Globus pallidus (tissue), 1 donor: ENCODE data around the gene EBF4.

Experiments
- DNase-seq: peaks from one replicate; pipeline ENCODE4 v3.0.0-alpha.2; 2015; ENCODE audit warnings: low spot score

The EBF4 gene

DNA sequence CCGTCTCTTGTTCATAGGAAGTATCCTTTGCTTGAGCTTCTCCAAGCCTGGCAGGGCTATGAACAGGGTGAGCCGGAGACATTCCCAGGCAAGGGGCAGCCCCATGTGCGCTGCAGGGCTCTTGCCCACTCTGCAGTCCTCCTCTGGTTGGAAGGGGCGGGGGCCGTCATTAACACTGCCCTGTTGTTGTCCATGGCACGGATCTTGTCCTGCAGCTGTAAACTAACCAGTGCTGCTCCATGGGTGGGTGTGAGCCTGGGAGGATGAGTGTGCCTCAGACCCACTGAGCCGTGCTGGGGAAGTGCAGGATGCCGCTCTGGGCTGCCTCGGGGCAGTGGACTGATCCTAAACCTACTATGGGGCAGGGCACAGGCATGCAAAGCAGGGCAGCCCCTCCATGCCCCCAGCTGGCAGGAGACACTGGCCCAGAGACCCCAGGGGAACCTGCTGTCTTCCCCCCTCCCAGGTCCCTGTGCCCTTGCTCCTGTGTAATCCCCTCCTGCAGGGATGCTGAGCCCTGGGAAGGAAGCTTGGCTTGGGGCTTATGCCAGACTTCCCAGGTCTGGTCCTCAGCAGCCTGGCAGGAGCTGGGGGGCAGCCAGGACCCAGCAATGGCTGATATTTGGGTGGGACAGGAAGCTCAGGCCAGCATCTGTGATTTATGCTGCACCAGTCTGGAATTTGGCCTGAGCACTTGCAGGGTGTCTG is 8.5 kb downstream of the EBF4 start:
- peak; percentile 63 for DNase-seq

GRCh38 chr20:2701671-2702081 is 9.1 kb downstream of the EBF4 start:
- DNase-seq: no peak

DNA sequence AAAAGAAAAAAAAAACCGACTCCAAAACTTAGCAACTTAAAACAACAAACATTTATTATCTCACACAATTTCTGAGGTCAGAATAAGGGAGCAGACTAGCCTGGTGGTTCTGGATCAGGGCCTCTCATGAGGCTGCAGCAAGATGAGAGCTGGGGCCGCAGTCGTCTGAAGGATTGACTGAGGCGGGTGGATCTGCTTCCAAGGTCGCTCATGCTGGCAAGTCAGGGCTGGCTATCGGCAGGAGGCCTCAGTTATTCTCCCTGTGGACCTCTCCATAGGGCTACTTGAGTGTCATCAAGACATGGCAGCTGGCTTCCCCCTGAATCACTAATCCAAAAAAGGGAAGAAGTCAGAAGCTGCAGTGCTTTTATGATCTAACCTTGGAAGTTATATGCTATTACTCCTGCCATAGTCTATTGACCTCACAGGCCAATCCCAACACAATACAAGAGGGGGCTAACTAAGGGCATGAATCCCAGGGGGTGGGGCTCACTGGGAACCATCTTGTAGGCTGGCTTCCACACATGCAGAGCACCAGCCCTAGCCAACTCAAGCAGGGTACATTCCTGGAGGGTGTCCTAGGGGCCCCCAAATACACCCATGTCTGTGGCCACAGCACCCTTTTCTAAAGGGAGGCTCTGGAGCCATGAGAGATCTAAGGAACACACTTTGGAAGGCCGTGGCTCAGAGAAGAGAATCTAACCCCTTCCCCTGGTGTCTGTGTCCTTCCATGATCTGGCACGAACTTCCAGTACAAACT is 11.3 kb downstream of the EBF4 start:
- DNase-seq: no peak

- no peak for DNase-seq
Measured at GRCh38 chr20:2705931-2706645, 13.5 kb downstream of the EBF4 start.

DNA sequence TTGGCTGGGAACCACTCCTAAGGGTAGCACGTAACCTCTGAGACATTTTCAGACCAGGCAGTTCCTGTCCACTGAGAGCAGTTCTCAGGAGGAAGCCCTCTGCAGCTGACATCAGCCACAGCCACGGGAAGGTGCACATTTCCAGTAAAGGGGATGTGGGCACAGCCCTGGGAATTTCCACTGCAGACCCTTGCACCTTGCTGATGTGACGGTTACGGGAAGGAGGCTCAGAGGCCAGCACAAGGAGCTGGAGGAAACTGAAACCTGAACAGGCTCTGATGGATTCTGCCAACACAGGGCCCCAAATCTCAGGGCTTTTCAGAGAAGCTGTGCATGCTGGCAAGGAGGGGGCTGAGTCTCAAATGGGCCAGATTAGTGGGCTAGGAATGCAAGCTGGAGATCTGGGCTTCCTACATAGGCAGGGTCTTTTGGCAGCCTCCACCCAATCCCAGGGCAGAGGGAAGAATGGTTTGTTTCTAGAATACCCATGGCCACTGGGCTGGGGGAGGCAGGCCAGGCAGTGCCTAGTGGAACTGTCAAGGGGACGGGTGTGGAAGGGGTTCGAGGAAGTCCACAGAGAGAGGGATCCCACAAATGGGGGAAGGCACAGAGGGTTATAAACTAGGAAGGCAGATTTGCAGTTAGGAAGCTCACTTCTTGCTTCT is 14.2 kb downstream of the EBF4 start:
- no peak for DNase-seq

DNA sequence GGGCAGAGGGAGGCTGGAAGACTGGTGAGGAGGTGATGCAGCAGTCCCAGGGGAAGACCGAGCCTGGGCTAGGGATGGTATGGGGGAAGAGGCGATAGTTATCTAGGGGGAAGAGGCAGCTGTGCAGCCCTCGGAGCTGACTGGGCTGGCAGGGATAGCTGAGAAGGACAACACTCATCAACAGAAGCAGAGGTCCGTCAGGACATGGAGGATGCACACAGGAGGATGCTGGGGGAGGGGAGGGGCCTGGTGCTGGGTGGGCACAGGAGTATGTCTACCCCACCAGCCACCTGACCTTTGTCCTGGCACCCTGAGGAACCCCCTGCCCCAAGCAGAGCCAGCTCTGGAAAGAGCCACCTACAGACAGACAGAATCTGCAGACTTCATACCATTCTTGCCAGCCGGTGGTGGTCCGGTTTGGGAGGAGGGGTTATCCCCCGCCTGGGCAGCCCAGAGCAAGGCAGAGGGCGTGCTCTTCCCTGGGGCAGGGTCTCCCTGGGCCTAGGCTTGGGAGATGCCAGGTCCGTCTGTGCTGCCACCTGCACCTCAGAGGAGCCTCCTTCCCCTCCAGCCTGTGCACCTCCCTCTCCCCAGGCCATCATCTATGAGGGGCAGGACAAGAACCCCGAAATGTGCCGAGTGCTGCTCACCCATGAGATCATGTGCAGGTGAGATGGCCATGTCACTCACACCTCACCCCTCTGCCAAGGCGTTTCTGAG is 14.9 kb downstream of the EBF4 start:
- no peak for DNase-seq

DNA sequence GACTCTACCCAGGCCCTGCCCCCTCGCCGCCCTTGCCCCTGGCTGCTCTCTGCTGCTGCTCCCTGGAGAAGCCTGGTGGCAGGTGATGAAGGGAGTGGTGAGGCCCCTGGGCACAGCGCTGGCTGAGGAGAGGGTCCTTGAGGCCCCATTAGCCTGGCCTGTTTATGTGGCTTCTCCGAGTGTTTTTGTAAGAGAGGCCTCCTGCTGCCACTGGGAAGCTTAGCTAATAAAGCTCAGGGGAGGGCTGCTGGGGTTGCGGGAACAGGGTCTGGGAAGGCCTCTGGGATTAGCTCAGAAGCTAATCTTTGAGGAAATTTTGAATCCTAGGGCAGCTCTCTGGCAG is 15.5 kb downstream of the EBF4 start:
- no peak for DNase-seq

- DNase-seq: no peak
Measured at GRCh38 chr20:2708665-2709064, 16.1 kb downstream of the EBF4 start.

- no peak for DNase-seq
Measured at GRCh38 chr20:2709205-2709981, 16.8 kb downstream of the EBF4 start.

GRCh38 chr20:2713285-2713684 is 20.7 kb downstream of the EBF4 start:
- no peak for DNase-seq

DNA sequence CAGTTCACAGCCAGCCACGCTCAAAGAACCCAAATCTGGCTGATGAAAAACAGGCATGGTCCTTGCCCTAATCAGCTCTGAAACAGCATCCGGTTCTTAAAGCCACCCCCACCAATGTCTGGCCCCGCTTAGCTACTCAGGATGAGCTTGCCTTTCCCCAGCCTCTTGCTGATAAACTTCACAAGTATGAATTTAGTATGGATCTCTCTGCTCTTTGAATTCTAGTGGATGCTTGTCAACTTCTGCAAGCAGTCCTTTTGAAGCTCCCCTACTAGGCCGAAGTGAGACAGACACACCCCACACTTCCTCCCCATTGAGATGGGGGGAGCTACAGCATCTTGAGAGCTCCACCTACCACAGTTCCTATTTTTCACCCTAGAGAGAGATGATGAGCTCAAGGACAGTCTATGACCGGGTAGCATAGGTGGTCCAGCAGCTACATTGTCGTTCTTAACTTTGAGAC is 36.7 kb downstream of the EBF4 start:
- DNase-seq: no peak

- DNase-seq: no peak
Measured at GRCh38 chr20:2729791-2730190, 37.2 kb downstream of the EBF4 start.

- DNase-seq: no peak
Measured at GRCh38 chr20:2734899-2735298, 42.3 kb downstream of the EBF4 start.

- DNase-seq: no peak
Measured at GRCh38 chr20:2736441-2736840, 43.9 kb downstream of the EBF4 start.

- no peak for DNase-seq
Measured at GRCh38 chr20:2738331-2739041, 45.9 kb downstream of the EBF4 start.

DNA sequence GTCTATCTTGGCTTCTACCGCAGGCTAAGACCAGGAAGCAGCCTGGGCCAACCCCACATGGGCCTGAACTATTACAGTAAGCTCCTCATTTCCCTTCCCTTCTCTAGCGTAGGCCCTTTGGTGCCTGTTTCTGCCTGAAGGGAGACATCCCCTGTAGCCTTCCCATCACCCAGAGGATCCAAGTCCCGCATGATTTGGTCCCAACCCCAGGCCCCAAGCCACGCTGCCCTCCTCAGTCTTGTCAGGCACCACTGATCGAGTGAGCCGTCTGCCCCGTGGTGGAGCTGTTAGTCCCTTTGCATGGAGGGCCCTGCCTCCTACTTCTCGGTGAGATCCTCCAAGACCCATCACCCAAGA is 46.4 kb downstream of the EBF4 start:
- no peak for DNase-seq

- DNase-seq: no peak
Measured at GRCh38 chr20:2740702-2741101, 48.1 kb downstream of the EBF4 start.

GRCh38 chr20:2741463-2741862 is 48.9 kb downstream of the EBF4 start:
- no peak for DNase-seq

DNA sequence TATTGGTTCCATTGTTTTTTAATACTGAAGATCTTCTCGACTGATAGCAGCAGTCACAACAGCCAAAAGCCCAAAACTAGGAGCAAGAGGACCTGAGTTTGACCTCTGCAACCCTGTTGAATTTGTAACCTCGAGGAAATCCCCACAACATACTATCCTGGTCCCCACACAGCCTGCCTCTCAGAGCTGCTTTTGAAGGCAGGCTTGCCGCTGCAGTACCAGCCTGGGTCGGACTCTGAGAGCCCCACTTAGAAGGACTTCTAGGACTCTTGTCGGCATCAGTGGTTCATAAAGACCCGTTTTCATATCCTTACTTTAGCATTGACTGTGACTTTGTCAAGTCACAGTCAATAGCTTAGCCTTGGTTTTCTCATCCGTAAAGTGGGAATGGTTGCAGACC is 49.3 kb downstream of the EBF4 start:
- DNase-seq: no peak

- no peak for DNase-seq
Measured at GRCh38 chr20:2742431-2742830, 49.9 kb downstream of the EBF4 start.
